Measurements from ENCODE around the gene KCNK10. TPM values are rescaled to one million over a fixed set of nuclear protein-coding genes. Genes with fewer than 3 reads are reported as not detected.

Gene KCNK10
- total and polyA plus RNA-seq, 2 of the 8 experiments (the other 6 are each of a cell fraction or from before 2014, with no cell fraction given), result 0.45 to 0.63 TPM

DNA sequence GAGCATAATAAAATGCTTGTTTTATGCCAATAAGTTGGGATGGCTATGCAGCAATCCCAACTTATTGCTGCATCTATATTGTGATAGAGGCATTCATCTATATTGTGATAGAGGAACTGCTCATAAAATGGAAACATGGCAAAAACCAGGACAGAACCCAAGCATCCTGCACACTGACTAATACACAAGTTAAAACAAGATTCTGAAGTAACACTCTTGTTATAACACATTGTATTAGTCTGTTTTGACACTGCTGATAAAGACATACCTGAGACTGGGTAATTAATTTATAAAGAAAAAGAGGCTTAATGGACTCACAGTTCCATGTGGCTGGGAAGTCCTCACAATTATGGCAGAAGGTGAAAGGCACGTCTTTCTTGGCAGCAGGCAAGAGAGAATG, 36.8 kb downstream of the KCNK10 start:
- Histone ChIP-seq H2BK5ac (ENCODE audit: low read depth, low read length) (no peak overlapping the region), H3K23ac (ENCODE audit: insufficient read length) (no peak overlapping the region), H4K5ac (ENCODE audit: insufficient read length, low read depth, low read length) (no peak overlapping the region), H3K4me2 (ENCODE audit: insufficient read depth in 1 of 2, low read depth in 2 of 2, low read length in 2 of 2) (no peak overlapping the region), H3K79me1 (ENCODE audit: low read depth, low read length) (no peaks in the 10 kb centered on the region), H3K56ac (replicated peaks; ENCODE audit: insufficient read length, low read depth, low read length) (no peak overlapping the region), H3K23me2 (ENCODE audit: low read depth, low read length) (no peaks in the 10 kb centered on the region), H2BK20ac (ENCODE audit: low read length) (no peak overlapping the region), H3K36me3 (ENCODE audit: control insufficient read depth in 2 of 4, insufficient read depth in 4 of 4, low read length in 3 of 4) (no peaks in the 10 kb centered on the region), H2BK12ac (ENCODE audit: low read depth, low read length) (no peak overlapping the region), H4K91ac (replicated peaks; ENCODE audit: insufficient read length, low read length) (no peak overlapping the region), H2AFZ (ENCODE audit: low read length) (no peak overlapping the region), H3K9me3 (ENCODE audit: insufficient read depth in 2 of 2, low read depth in 1 of 2, low read length in 1 of 2) (no peaks in the 10 kb centered on the region), H3K4me1 (replicated peaks in 1 of 4; ENCODE audit: control insufficient read depth in 3 of 4, insufficient read depth in 4 of 4, low read length in 3 of 4) (no peaks in the 10 kb centered on the region), H3K4ac (replicated peaks; ENCODE audit: insufficient read length, low read depth, low read length) (no peak overlapping the region), H3K27me3 (replicated peaks in 1 of 4; ENCODE audit: control insufficient read depth in 3 of 4, extremely low read depth in 1 of 4, insufficient read depth in 3 of 4, low read length in 3 of 4) (no peaks in the 10 kb centered on the region), H3K4me3 (ENCODE audit: extremely low read depth in 1 of 4, insufficient read depth in 2 of 4, low read depth in 3 of 4, low read length in 4 of 4) (no peak overlapping the region), H4K20me1 (replicated peaks in 1 of 2; ENCODE audit: control insufficient read depth in 1 of 2, insufficient read depth in 2 of 2, low read length in 2 of 2) (no peaks in the 10 kb centered on the region), H3K79me2 (ENCODE audit: control insufficient read depth in 1 of 2, insufficient read depth in 2 of 2, low read length in 2 of 2) (no peaks in the 10 kb centered on the region), H4K8ac (ENCODE audit: extremely low read depth, insufficient read depth, low read length) (no peak overlapping the region), H3K27ac (ENCODE audit: low read depth, low read length) (no peak overlapping the region), H2AK5ac (ENCODE audit: low read depth, low read length) (no peak overlapping the region), H3K18ac (ENCODE audit: extremely low read depth, low read length) (no peak overlapping the region), H3K9ac (replicated peaks in 1 of 4; ENCODE audit: extremely low read depth in 1 of 4, low read depth in 3 of 4, low read length in 3 of 4) (no peak overlapping the region), H2BK15ac (ENCODE audit: low read length) (no peak overlapping the region), H3K14ac (ENCODE audit: insufficient read length) (no peak overlapping the region), H2BK120ac (replicated peaks; ENCODE audit: low read depth, low read length) (no peak overlapping the region)
- no peak for DNase-seq (ENCODE audit: low read depth in 1 of 2, low spot score in 2 of 2)
- WGBS, 2 experiments (ENCODE audit: extremely low coverage in 1 of 2, insufficient coverage in 1 of 2, insufficient read length in 1 of 2, insufficient replicate concordance in 2 of 2, low coverage in 1 of 2, low lambda C conversion rate in 2 of 2, missing lambda C conversion rate in 1 of 2), result 89% methylated on average over 1 of the region's 1 CpG; no CpG with 5 or more reads in 1 of the 2 experiments
- CTCF ChIA-PET (ENCODE audit: partially characterized antibody), result interaction anchor here (1.3 kb wide), 1 partner anchor 20 kb away, joined by 3 read pairs; no protein-coding TSS in a partner anchor
- POLR2A ChIA-PET (ENCODE audit: partially characterized antibody), result no interaction called here
- no peak for FAIRE-seq
- TF ChIP-seq KDM5A (IDR thresholded peaks at IDR 0.05; ENCODE audit: low read length) (no peak), TBP (IDR thresholded peaks at IDR 0.05; ENCODE audit: low read depth, low read length) (no peak), RBBP5 (IDR thresholded peaks at IDR 0.05; ENCODE audit: borderline replicate concordance, low read depth, low read length) (no peak), CREB1 (IDR thresholded peaks at IDR 0.05) (no peak), RAD21 (IDR thresholded peaks at IDR 0.05 in 1 of 2, conservative IDR thresholded peaks at IDR 0.05 in 1 of 2; ENCODE audit: low read depth in 2 of 2, low read length in 2 of 2) (no peak), EGR1 (IDR thresholded peaks at IDR 0.05; ENCODE audit: borderline replicate concordance, low read depth, low read length) (no peak), E2F6 (IDR thresholded peaks at IDR 0.05) (no peak), CTBP2 (IDR thresholded peaks at IDR 0.05; ENCODE audit: borderline replicate concordance, insufficient read depth, insufficient read length, low read length) (no peak), BRCA1 (IDR thresholded peaks at IDR 0.05; ENCODE audit: low read depth, low read length) (no peak), GTF2F1 (IDR thresholded peaks at IDR 0.05; ENCODE audit: borderline replicate concordance, low read depth, low read length) (no peak)
- TF ChIP-seq, protein P1, sequence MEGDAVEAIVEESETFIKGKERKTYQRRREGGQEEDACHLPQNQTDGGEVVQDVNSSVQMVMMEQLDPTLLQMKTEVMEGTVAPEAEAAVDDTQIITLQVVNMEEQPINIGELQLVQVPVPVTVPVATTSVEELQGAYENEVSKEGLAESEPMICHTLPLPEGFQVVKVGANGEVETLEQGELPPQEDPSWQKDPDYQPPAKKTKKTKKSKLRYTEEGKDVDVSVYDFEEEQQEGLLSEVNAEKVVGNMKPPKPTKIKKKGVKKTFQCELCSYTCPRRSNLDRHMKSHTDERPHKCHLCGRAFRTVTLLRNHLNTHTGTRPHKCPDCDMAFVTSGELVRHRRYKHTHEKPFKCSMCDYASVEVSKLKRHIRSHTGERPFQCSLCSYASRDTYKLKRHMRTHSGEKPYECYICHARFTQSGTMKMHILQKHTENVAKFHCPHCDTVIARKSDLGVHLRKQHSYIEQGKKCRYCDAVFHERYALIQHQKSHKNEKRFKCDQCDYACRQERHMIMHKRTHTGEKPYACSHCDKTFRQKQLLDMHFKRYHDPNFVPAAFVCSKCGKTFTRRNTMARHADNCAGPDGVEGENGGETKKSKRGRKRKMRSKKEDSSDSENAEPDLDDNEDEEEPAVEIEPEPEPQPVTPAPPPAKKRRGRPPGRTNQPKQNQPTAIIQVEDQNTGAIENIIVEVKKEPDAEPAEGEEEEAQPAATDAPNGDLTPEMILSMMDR (IDR thresholded peaks at IDR 0.05; ENCODE audit: control extremely low read depth in 1 of 3, insufficient read depth in 1 of 3, low read depth in 1 of 3, low read length in 3 of 3), result no peak

Data from H1 (cell line).